DOHH2 (cell line): ENCODE measurements around the gene ROBO2.

ENCODE experiments used
- H3F3A ChIP-seq: fragments of 200-600 bp; sonication (generic), shearing (Covaris generic); 2 replicates; pipeline ENCODE4 v1.6.0; 2016; ENCODE audit warnings: antibody characterized with exemption, mild to moderate bottlenecking; ENCODE audit not compliant: control insufficient read depth, insufficient read depth
- H3K27ac ChIP-seq: fragments of 200-600 bp; sonication (generic); 2 replicates; pipeline ENCODE4 v1.5.1; 2014; ENCODE audit warnings: low read depth, mild to moderate bottlenecking, low read length, moderate library complexity
- H3K27me3 ChIP-seq: fragments of 200-600 bp; sonication (generic); 2 replicates; pipeline ENCODE4 v1.6.1; 2014; ENCODE audit warnings: mild to moderate bottlenecking, low read length, mixed read lengths; ENCODE audit not compliant: control insufficient read depth
- H3K36me3 ChIP-seq: fragments of 200-600 bp; sonication (generic); 2 replicates; pipeline ENCODE4 v1.6.1; 2014; ENCODE audit warnings: mild to moderate bottlenecking, low read length, moderate library complexity, mixed read lengths; ENCODE audit not compliant: control insufficient read depth
- H3K4me1 ChIP-seq: fragments of 200-600 bp; sonication (generic); 2 replicates; pipeline ENCODE4 v1.6.1; 2014; ENCODE audit warnings: mild to moderate bottlenecking, low read length, mixed read lengths; ENCODE audit not compliant: control insufficient read depth
- H3K4me2 ChIP-seq: fragments of 200-600 bp; sonication (generic); 2 replicates; pipeline ENCODE4 v1.6.0; 2014; ENCODE audit warnings: mild to moderate bottlenecking, low read length, moderate library complexity
- H3K4me3 ChIP-seq: fragments of 200-600 bp; sonication (generic); 2 replicates; pipeline ENCODE4 v1.5.1; 2014; ENCODE audit warnings: mild to moderate bottlenecking, low read length, mixed read lengths
- H3K79me2 ChIP-seq: fragments of 200-600 bp; sonication (generic); 2 replicates; pipeline ENCODE4 v1.6.1; 2014; ENCODE audit warnings: mild to moderate bottlenecking, low read length, mixed read lengths; ENCODE audit not compliant: control insufficient read depth
- H3K9me2 ChIP-seq: fragments of 200-600 bp; sonication (generic); replicated peaks from 2 replicates; pipeline ENCODE4 v1.6.1; 2014; ENCODE audit warnings: mild to moderate bottlenecking, low read length, mixed read lengths; ENCODE audit not compliant: control insufficient read depth
- H3K9me3 ChIP-seq: fragments of 200-600 bp; sonication (generic); 2 replicates; pipeline ENCODE4 v1.6.1; 2014; ENCODE audit warnings: antibody characterized with exemption, low read length, mixed read lengths; ENCODE audit not compliant: control insufficient read depth, insufficient read depth
- H4K20me1 ChIP-seq: fragments of 200-600 bp; sonication (generic); 2 replicates; pipeline ENCODE4 v1.6.0; 2014; ENCODE audit warnings: low read depth, mild to moderate bottlenecking, antibody characterized with exemption, low read length, moderate library complexity; ENCODE audit not compliant: control insufficient read depth, insufficient read depth
- EZH2phosphoT487 ChIP-seq: fragments of 200-600 bp; sonication (generic); IDR thresholded peaks from 2 replicates; pipeline ENCODE4 v1.6.1; 2017; ENCODE audit warnings: borderline replicate concordance, mild to moderate bottlenecking, antibody characterized with exemption, low read length, moderate library complexity, mixed read lengths
- TF ChIP-seq, protein P1 (sequence below): fragments of 200-600 bp; sonication (generic); IDR thresholded peaks from one replicate; pipeline ENCODE4 v1.5.1; 2014; ENCODE audit warnings: antibody characterized with exemption, mild to moderate bottlenecking, low read depth, low read length; ENCODE audit not compliant: poor library complexity, severe bottlenecking

The ROBO2 gene

DNA sequence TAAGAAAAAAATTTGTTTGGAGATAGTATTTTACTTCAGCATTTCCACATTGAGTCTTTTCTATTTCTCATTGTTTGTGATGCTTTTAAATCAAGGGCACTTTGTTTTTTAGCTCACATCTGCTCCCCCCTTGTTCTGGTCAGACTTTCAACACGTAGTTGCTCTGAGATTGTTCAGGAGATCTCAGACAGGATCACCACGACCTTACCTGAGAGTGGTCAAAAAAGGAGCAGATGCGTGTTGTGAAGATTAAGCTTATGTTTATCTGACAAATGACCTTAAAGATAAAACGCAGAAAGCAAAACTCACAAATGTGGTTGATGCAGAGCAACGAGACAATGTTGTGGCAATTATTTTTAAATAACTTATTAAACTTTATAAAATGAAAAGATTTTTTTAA is 298.3 kb downstream of the ROBO2 start:
- Histone ChIP-seq H3K27ac (no peak overlapping the region), H4K20me1 (no peaks in the 10 kb centered on the region), H3K9me2 (no peaks in the 10 kb centered on the region), H3K4me2 (no peak overlapping the region), H3K4me3 (no peak overlapping the region), H3K4me1 (no peaks in the 10 kb centered on the region), H3F3A (no peaks in the 10 kb centered on the region), H3K79me2 (no peaks in the 10 kb centered on the region), H3K9me3 (no peaks in the 10 kb centered on the region), H3K36me3 (no peaks in the 10 kb centered on the region), H3K27me3 (no peaks in the 10 kb centered on the region)
- TF ChIP-seq EZH2phosphoT487, result no peak
- TF ChIP-seq, protein P1, sequence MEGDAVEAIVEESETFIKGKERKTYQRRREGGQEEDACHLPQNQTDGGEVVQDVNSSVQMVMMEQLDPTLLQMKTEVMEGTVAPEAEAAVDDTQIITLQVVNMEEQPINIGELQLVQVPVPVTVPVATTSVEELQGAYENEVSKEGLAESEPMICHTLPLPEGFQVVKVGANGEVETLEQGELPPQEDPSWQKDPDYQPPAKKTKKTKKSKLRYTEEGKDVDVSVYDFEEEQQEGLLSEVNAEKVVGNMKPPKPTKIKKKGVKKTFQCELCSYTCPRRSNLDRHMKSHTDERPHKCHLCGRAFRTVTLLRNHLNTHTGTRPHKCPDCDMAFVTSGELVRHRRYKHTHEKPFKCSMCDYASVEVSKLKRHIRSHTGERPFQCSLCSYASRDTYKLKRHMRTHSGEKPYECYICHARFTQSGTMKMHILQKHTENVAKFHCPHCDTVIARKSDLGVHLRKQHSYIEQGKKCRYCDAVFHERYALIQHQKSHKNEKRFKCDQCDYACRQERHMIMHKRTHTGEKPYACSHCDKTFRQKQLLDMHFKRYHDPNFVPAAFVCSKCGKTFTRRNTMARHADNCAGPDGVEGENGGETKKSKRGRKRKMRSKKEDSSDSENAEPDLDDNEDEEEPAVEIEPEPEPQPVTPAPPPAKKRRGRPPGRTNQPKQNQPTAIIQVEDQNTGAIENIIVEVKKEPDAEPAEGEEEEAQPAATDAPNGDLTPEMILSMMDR, result no peak

DNA sequence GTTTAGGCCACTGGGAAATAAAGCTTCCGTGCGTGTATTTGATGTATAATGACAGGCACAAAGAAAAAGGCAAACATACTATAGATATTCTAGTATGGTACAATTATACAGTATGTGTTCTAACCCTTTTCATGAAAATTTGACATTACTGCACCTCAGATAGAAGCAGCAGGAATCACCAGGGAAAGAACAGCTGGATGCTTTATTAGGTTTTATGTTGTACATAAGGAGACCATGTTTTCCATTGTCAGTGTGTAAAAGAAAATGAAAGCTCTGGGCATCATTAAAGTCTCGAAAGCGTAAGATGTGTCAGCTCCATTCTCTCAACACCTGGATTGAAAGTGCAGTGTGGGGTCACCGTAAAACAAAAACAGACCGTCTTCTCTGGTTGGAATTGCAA is 302.1 kb downstream of the ROBO2 start:
- H3K4me1 ChIP-seq, result no peaks in the 10 kb centered on the region
- no peaks in the 10 kb centered on the region for H3K27me3 ChIP-seq
- no peaks in the 10 kb centered on the region for H4K20me1 ChIP-seq
- H3K9me2 ChIP-seq, result no peaks in the 10 kb centered on the region
- no peaks in the 10 kb centered on the region for H3F3A ChIP-seq
- TF ChIP-seq EZH2phosphoT487, result no peak
- TF ChIP-seq, protein P1, result no peak
- no peak overlapping the region for H3K4me2 ChIP-seq
- no peaks in the 10 kb centered on the region for H3K79me2 ChIP-seq
- no peaks in the 10 kb centered on the region for H3K36me3 ChIP-seq
- H3K9me3 ChIP-seq, result no peaks in the 10 kb centered on the region
- no peak overlapping the region for H3K4me3 ChIP-seq
- no peak overlapping the region for H3K27ac ChIP-seq

DNA sequence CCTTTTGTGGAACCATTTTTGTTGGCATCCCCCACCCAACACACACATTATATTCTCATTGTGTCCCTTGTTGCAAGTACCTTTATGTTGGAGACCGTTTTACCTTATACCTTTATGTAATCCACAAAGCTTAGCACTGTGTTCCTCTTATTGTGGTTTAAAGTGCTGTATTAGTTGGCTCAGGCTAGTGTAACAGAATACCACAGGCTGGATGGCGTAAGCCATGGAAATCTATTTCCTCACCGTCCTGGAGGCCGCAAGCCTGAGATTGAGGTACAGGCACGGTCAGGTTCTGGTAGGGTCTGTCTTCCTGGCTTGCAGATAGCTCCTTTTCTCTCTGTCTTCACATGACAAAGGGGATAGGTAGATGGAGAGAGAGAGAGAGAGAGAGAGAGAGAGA is 302.8 kb downstream of the ROBO2 start:
- Histone ChIP-seq H3F3A (no peaks in the 10 kb centered on the region), H3K27ac (no peak overlapping the region), H3K27me3 (no peaks in the 10 kb centered on the region), H3K9me2 (no peaks in the 10 kb centered on the region), H3K4me2 (no peak overlapping the region), H3K36me3 (no peaks in the 10 kb centered on the region), H3K79me2 (no peaks in the 10 kb centered on the region), H3K4me1 (no peaks in the 10 kb centered on the region), H3K4me3 (no peak overlapping the region), H4K20me1 (no peaks in the 10 kb centered on the region), H3K9me3 (no peaks in the 10 kb centered on the region)
- TF ChIP-seq, protein P1, result no peak

DNA sequence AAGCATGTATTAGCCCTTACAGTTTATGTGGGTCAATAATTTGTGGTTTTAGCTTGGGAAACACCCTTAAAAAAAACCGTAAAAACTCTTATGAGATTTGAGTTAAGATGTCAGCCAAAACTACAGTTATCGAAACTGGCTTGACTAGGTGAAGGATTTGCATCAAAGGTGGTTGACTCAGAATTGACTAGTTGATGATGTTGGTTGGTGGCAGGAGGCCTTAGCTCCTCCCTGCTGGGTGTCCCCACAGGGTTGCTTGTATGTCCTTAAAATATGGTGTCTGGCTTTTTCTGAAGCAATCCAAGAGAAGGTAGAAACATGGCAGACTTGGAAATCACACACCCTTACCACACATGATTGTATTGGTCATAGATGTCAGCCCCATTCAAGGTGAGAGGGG is 305.1 kb downstream of the ROBO2 start:
- no peaks in the 10 kb centered on the region for H4K20me1 ChIP-seq
- no peaks in the 10 kb centered on the region for H3F3A ChIP-seq
- TF ChIP-seq, protein P1, result no peak
- no peak for TF ChIP-seq EZH2phosphoT487
- H3K36me3 ChIP-seq, result no peaks in the 10 kb centered on the region
- no peaks in the 10 kb centered on the region for H3K9me2 ChIP-seq
- H3K79me2 ChIP-seq, result no peaks in the 10 kb centered on the region
- H3K4me1 ChIP-seq, result no peaks in the 10 kb centered on the region
- no peak overlapping the region for H3K4me2 ChIP-seq
- no peaks in the 10 kb centered on the region for H3K9me3 ChIP-seq
- no peak overlapping the region for H3K27ac ChIP-seq
- no peaks in the 10 kb centered on the region for H3K27me3 ChIP-seq
- H3K4me3 ChIP-seq, result no peak overlapping the region
